Adrenal gland (tissue), 12 donors: ENCODE data around the gene RNF141. TPM values are rescaled to one million over a fixed set of nuclear protein-coding genes. Genes with fewer than 3 reads are reported as not detected.

Experiments used
- DNase-seq, 7 donors: peaks; one replicate each; pipeline ENCODE4 v3.0.0-alpha.2; 2019 to 2020
- H3K27ac ChIP-seq, 5 donors: fragments of 200-600 bp; sonication (generic) in 4 of 5; 1 replicate in 3 of 5; 2 replicates in 2 of 5; pipeline versions ENCODE4 v1.5.1 to v1.8.0; 2016 to 2020; ENCODE audit warnings: mild to moderate bottlenecking in 1 of 5
- H3K27me3 ChIP-seq: fragments of 200-600 bp; 2 replicates; pipeline ENCODE4 v1.8.0; 2021
- H3K36me3 ChIP-seq, 2 donors: fragments of 200-600 bp; replicated peaks in 1 of 2; 1 replicate in 1 of 2; 2 replicates in 1 of 2; pipeline versions ENCODE4 v1.5.1 to v1.8.0; 2018 to 2022
- H3K4me1 ChIP-seq, 2 donors: fragments of 200-600 bp; replicated peaks in 1 of 2; 1 replicate in 1 of 2; 2 replicates in 1 of 2; pipeline versions ENCODE4 v1.5.1 to v1.8.0; 2018 to 2021
- H3K4me3 ChIP-seq, 4 donors: fragments of 200-600 bp; sonication (generic) in 3 of 4; one replicate each; pipeline ENCODE4 v1.5.1; 2016 to 2018
- H3K9me3 ChIP-seq, 3 donors: fragments of 200-600 bp; sonication (generic) in 1 of 3; replicated peaks in 1 of 3; 1 replicate in 2 of 3; 2 replicates in 1 of 3; pipeline versions ENCODE4 v1.5.1 to v1.8.0; 2016 to 2021
- POLR2A ChIP-seq, 2 donors: fragments of 450-650 bp; IDR thresholded peaks; one replicate each; pipeline ENCODE4 v1.6.1; 2017; ENCODE audit warnings: antibody characterized with exemption in 2 of 2, mild to moderate bottlenecking in 2 of 2, moderate library complexity in 1 of 2
- WGBS, 4 donors: extraction: QIAGEN DNeasy Blood & Tissue Kit in 2 of 4; methylation state at CpG; one replicate each; pipeline versions ENCODE4 v1.1.5 to v1.1.7; 2013 to 2017; 5-methylcytosine and 5-hydroxymethylcytosine counted together
- intact Hi-C, 2 donors: fragments of 100-400 bp; cut with DNase I; formaldehyde crosslinking; loops; one replicate each; pipeline versions ENCODE4 v1.14.1 to v1.15.0; 2022 to 2023
- polyA plus RNA-seq, 3 donors: library from polyadenylated mRNA; stranded (reverse); fragments of 200-250 nt in 2 of 3; fragments of 350-450 nt in 1 of 3; fragmentation: Illumina TruSeq in 1 of 3; extraction: RNeasy Lipid Tissue Mini Kit (QIAGEN cat#74804) in 1 of 3; gene quantifications; one replicate each; pipeline ENCODE4 v1.2.3, GENCODE V29; 2013 to 2014
- total RNA-seq, 9 donors: library from RNA; depleted of rRNA in 4 of 9; stranded (reverse); fragments of >200 nt in 4 of 9; fragments of 120-200 nt in 1 of 9; fragmentation: NEBNext Ultra II Directional in 1 of 9; extraction: Animal tissue kit (Norgen Biotek cat#: 25700) in 1 of 9; gene quantifications; one replicate each; pipeline versions ENCODE4 v1.1.0 to v1.2.4, GENCODE V29; 2013 to 2023
- TF ChIP-seq, protein P1 (sequence below), 6 experiments: fragments of 450-650 bp in 4 of 6; fragments of 200-600 bp in 2 of 6; sonication (generic) in 1 of 6; IDR thresholded peaks; 1 replicate in 5 of 6; 2 replicates in 1 of 6; pipeline versions ENCODE4 v1.5.1 to v1.8.0; 2016 to 2021; ENCODE audit warnings: antibody characterized with exemption in 6 of 6, mild to moderate bottlenecking in 2 of 6, moderate library complexity in 1 of 6
- donor health status: healthy with polysubstance abuse.
- donor health status: Bipolar disorder and iron deficiency.
- donor health status: DM: yes; HTN: yes; CAD: no.
- donor health status: DM: no; HTN: no; CAD: no.
- donor health status: DM: no; HTN: no; CAD: no.
- donor health status: DM: yes; HTN: yes; CAD: no.

RNF141 gene
- total and polyA plus RNA-seq, 12 donors: 10.3 to 109 (median 56.1) TPM

- intact Hi-C loops: no loop called here
- Histone ChIP-seq H3K9me3 (no peaks in the 10 kb centered on the region), H3K4me3 (no peak overlapping the region), H3K27ac (peak overlapping the region in 1 of 5 donors; percentile 9), H3K27me3 (no peaks in the 10 kb centered on the region), H3K36me3 (peaks cover 0 to 24% of the 10 kb centered on the region in 2 donors), H3K4me1 (peaks cover 0 to 7% of the 10 kb centered on the region in 2 donors)
- TF ChIP-seq POLR2A (IDR thresholded peaks at IDR 0.05): no peak
- TF ChIP-seq, protein P1, sequence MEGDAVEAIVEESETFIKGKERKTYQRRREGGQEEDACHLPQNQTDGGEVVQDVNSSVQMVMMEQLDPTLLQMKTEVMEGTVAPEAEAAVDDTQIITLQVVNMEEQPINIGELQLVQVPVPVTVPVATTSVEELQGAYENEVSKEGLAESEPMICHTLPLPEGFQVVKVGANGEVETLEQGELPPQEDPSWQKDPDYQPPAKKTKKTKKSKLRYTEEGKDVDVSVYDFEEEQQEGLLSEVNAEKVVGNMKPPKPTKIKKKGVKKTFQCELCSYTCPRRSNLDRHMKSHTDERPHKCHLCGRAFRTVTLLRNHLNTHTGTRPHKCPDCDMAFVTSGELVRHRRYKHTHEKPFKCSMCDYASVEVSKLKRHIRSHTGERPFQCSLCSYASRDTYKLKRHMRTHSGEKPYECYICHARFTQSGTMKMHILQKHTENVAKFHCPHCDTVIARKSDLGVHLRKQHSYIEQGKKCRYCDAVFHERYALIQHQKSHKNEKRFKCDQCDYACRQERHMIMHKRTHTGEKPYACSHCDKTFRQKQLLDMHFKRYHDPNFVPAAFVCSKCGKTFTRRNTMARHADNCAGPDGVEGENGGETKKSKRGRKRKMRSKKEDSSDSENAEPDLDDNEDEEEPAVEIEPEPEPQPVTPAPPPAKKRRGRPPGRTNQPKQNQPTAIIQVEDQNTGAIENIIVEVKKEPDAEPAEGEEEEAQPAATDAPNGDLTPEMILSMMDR (IDR thresholded peaks at IDR 0.05): no peak
- peak in 3 of 7 donors; percentile 3 to 39 (median 12) for DNase-seq
- 63 to 76% (median 67%) methylated on average over 2 of the region's 2 CpGs for WGBS, 4 donors
Observed at GRCh38 chr11:10480760-10481159, 60.2 kb downstream of the RNF141 start.

GRCh38 chr11:10480026-10480425 lies 61.0 kb downstream of the RNF141 start:
- intact Hi-C loops: no loop called here
- Histone ChIP-seq H3K27me3 (no peaks in the 10 kb centered on the region), H3K4me1 (peaks cover 0 to 7% of the 10 kb centered on the region in 2 donors), H3K27ac (no peak overlapping the region), H3K4me3 (no peak overlapping the region), H3K36me3 (peaks cover 0 to 20% of the 10 kb centered on the region in 2 donors), H3K9me3 (no peaks in the 10 kb centered on the region)
- TF ChIP-seq, protein P1 (IDR thresholded peaks at IDR 0.05): no peak
- no peak for TF ChIP-seq POLR2A (IDR thresholded peaks at IDR 0.05)
- DNase-seq: peak in 3 of 7 donors; percentile 12 to 51 (median 19)
- WGBS, 4 donors: 87 to 88% (median 87%) methylated on average over 5 to 6 of the region's 6 CpGs

DNA sequence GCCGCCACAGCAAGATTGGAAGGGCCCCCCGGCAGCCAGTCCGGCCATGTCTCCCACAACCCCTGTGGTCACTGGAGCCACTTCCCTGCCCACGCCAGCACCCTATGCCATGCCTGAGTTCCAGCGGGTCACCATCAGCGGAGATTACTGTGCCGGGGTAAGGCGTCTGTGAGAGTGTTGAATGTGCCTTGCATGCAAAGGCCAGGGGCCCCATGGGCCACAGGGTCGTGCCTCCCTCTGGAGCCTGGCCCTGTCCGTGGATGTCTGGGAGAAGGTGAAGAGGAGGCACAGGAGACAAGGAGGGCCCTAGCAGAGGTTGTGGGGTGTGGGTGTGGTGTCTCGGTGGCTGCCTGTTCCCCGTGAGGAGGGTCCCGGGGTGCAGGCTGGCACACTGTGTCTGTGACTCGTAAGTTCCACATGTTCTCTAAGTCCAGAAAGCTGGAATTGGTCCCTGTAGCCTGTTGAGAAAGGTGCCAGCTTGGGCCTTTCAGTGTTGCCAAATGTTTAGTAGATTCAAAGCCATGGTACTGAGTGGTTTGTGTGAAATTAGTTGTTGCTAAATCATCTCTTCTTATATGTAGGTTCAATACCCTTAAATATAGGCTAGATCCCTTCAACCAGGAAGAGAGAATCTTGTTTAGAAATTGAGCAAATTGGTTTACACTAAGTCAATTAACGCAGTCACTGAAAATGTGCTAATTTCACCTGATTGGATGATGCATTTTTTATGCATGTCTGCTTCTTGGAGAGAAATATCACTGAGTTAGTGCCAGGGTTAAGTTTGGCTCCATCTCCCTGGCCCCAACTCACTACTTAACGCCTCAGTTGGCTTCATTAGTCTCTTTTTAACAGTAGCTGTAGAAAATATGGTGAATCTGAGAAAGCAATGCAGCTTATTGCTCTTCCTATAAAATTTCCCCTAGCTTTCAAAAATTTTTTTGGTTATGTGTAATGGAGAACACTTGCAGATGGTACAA lies 62.1 kb downstream of the RNF141 start:
- no peaks in the 10 kb centered on the region for H3K27me3 ChIP-seq
- peaks cover 0 to 14% of the 10 kb centered on the region in 2 donors for H3K36me3 ChIP-seq
- peak in 4 of 7 donors; percentile 14 to 52 (median 17) for DNase-seq
- TF ChIP-seq, protein P1 (IDR thresholded peaks at IDR 0.05): no peak
- no peak for TF ChIP-seq POLR2A (IDR thresholded peaks at IDR 0.05)
- H3K27ac ChIP-seq: peak overlapping the region in 2 of 5 donors; percentile 20 to 26
- H3K4me1 ChIP-seq: peaks cover 0 to 7% of the 10 kb centered on the region in 2 donors
- intact Hi-C loops: no loop called here
- 89 to 93% (median 91%) methylated on average over 7 to 16 of the region's 16 CpGs for WGBS, 4 donors
- no peaks in the 10 kb centered on the region for H3K9me3 ChIP-seq
- no peak overlapping the region for H3K4me3 ChIP-seq

GRCh38 chr11:10478066-10478465 lies 62.9 kb downstream of the RNF141 start:
- Histone ChIP-seq H3K36me3 (peaks cover 0 to 11% of the 10 kb centered on the region in 2 donors), H3K9me3 (no peaks in the 10 kb centered on the region), H3K27ac (peak overlapping the region in 2 of 5 donors; percentile 20 to 26), H3K4me1 (peaks cover 0 to 7% of the 10 kb centered on the region in 2 donors), H3K27me3 (no peaks in the 10 kb centered on the region), H3K4me3 (no peak overlapping the region)
- TF ChIP-seq, protein P1 (IDR thresholded peaks at IDR 0.05): no peak
- TF ChIP-seq POLR2A (IDR thresholded peaks at IDR 0.05): no peak
- WGBS, 4 donors: 60 to 78% (median 76%) methylated on average over 3 of the region's 3 CpGs
- intact Hi-C loops: no loop called here
- DNase-seq: peak in 4 of 7 donors; percentile 5 to 20 (median 9)
